ENCODE results near the gene FTL. TPM values are rescaled to one million over a fixed set of nuclear protein-coding genes. Genes with fewer than 3 reads are reported as not detected.

The FTL gene
- total RNA-seq, 1 donor from 2014 or later = 888 TPM

DNA sequence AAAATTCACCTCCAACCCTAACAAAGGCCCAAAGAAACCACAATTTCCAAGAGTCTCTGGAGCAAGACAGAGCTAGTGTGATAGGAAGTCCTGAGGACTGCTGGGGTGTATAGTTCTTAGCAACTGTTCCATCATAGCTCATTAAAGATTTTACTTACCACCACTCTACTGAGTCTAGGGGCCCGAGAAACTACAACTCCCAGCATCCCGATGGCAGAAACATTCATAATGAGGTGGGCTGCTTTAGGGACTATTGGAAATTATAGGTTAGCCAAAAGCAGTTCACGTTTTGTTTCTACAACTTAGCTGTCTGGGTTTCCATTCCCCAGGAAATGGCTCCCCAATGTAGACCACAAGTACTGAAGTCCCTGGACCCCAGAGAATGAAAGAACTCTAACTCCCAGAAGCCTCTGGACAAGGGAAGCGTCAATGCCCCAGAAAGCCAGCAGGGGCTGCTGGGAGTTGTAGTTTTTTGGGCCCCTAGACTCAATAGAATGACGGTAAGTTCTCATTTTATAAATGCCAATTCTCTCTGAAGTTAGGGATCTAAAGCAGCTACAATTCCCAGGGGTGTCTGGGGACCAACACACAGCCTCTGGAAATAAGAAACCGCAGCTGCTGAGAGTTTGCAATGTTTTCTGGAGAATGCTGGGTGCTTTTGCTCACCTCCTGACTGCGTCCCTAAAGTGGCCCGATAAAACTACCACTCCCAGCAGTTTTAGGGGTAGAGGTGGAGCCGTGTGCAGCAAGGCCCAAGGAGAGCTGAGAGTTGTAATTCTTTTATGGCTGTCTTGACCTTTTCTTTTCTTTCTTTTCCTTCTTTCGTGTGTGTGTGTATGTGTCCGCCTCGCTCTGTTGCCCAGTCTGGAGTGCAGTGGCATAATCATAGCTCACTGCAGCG, 11.1 kb downstream of the FTL start:
- peaks cover 29% of the 10 kb centered on the region for H3K36me3 Mint-ChIP-seq (ENCODE audit: low read depth)
- TF ChIP-seq, protein P1, sequence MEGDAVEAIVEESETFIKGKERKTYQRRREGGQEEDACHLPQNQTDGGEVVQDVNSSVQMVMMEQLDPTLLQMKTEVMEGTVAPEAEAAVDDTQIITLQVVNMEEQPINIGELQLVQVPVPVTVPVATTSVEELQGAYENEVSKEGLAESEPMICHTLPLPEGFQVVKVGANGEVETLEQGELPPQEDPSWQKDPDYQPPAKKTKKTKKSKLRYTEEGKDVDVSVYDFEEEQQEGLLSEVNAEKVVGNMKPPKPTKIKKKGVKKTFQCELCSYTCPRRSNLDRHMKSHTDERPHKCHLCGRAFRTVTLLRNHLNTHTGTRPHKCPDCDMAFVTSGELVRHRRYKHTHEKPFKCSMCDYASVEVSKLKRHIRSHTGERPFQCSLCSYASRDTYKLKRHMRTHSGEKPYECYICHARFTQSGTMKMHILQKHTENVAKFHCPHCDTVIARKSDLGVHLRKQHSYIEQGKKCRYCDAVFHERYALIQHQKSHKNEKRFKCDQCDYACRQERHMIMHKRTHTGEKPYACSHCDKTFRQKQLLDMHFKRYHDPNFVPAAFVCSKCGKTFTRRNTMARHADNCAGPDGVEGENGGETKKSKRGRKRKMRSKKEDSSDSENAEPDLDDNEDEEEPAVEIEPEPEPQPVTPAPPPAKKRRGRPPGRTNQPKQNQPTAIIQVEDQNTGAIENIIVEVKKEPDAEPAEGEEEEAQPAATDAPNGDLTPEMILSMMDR (IDR thresholded peaks at IDR 0.05) = no peak
- H3K4me3 Mint-ChIP-seq = no peak overlapping the region
- H3K27ac Mint-ChIP-seq = no peak overlapping the region
- DNase-seq (no peak), ATAC-seq (ENCODE audit: low read depth) (peak; percentile 64)
- no peaks in the 10 kb centered on the region for H3K9me3 Mint-ChIP-seq
- ChIA-PET CTCF (interaction anchor here (0.6 to 1.5 kb wide), 2 partner anchors 133 to 188 kb away, joined by 3 to 5 read pairs; no protein-coding TSS in a partner anchor), POLR2A (interaction anchor here (0.5 to 2.6 kb wide), 9 partner anchors 10 to 339 kb away, joined by 3 to 15 read pairs (median 6); partner anchors contain the start of genes FTL, GYS1, NUCB1 and RUVBL2)
- H3K27me3 Mint-ChIP-seq = no peaks in the 10 kb centered on the region
- intact Hi-C loops (cut with micrococcal nuclease) = loop anchor here (1.0 kb wide), 2 partner anchors 11 to 17 kb away; partner anchors contain the start of genes FTL, GYS1 and RUVBL2
- H3K4me1 Mint-ChIP-seq = peaks cover 8% of the 10 kb centered on the region

DNA sequence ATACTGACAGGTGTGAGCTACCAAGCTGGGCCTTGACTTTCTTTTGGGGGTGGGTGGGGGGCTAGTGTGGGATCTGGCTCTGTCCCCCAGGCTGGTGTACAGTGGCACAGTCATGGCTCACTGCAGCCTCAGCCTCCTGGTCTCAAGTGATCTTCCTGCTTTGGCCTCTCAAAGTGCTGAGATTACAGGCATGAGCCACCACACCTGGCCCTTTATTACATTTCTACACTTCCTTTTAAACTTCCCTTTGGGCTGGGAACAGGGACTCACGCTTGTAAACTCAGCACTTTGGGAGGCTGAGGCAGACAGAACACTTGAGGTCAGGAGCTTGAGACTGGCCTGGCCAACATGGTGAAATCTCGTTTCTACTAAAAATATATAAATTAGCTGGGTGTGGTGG, 12.0 kb downstream of the FTL start:
- Mint-ChIP-seq H3K27me3 (no peaks in the 10 kb centered on the region), H3K36me3 (ENCODE audit: low read depth) (peaks cover 37% of the 10 kb centered on the region), H3K27ac (no peak overlapping the region), H3K4me1 (peaks cover 8% of the 10 kb centered on the region), H3K4me3 (no peak overlapping the region), H3K9me3 (no peaks in the 10 kb centered on the region)
- no peak for ATAC-seq (ENCODE audit: low read depth)
- POLR2A ChIA-PET = interaction anchor here (0.5 to 2.6 kb wide), 3 partner anchors 10 to 138 kb away, joined by 4 to 15 read pairs (median 8); partner anchors contain the start of gene FTL
- TF ChIP-seq, protein P1 (IDR thresholded peaks at IDR 0.05) = no peak
- no peak for DNase-seq
- intact Hi-C loops (cut with micrococcal nuclease) = no loop called here
- CTCF ChIA-PET = interaction anchor here (1.4 to 1.5 kb wide), 2 partner anchors 134 to 182 kb away, joined by 3 to 5 read pairs; no protein-coding TSS in a partner anchor

DNA sequence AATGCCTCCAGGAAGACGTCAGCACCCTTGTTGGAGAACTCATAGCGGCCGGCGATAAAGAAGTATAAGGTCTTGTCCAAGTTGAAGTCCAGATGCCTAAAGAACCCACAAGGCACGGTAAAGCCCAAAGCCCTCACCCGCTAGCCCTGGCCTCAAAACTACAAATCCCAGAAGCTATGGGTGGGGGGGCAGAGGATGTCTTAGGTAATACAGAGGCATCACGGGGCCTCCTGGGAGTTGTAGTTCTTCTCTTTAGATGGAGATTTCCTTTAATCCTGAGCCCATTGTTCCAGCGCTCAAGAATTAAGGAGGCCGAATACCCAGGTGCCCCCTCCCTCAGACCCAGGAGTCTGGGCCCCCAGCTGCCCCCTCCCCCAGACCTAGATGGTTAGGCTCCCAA, 17.2 kb downstream of the FTL start:
- H3K36me3 Mint-ChIP-seq (ENCODE audit: low read depth) = peaks cover 51% of the 10 kb centered on the region
- H3K27ac Mint-ChIP-seq = no peak overlapping the region
- H3K9me3 Mint-ChIP-seq = no peaks in the 10 kb centered on the region
- H3K4me1 Mint-ChIP-seq = peaks cover 9% of the 10 kb centered on the region
- intact Hi-C loops (cut with micrococcal nuclease) = no loop called here
- no peak for DNase-seq
- TF ChIP-seq, protein P1 (IDR thresholded peaks at IDR 0.05) = no peak
- ChIA-PET POLR2A (interaction anchor here (0.6 to 2.0 kb wide), 2 partner anchors 11 to 68 kb away, joined by 5 to 10 read pairs; partner anchors contain the start of genes GYS1 and RUVBL2), CTCF (no interaction called here)
- ATAC-seq (ENCODE audit: low read depth) = no peak
- no peak overlapping the region for H3K4me3 Mint-ChIP-seq
- no peaks in the 10 kb centered on the region for H3K27me3 Mint-ChIP-seq

DNA sequence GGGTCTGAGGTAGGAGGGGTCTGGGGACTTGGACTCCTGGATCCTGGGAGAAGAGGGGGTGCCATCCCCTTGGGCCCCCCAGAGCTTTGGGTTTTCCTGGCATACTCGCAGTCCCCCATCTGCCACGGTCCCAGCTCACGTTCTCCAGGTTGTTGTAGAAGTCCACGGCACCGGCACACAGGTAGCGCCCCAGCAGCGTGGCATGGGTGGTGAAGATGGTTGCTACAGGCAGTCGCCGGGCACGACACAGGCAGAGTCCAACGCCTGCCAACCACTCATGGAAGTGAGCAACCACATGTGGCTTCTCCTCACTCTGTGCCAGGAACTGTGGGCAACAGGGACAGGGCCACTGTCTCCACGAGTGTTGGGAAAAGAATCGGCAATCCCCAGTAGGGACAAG, 20.6 kb downstream of the FTL start:
- TF ChIP-seq, protein P1 (IDR thresholded peaks at IDR 0.05) = no peak
- POLR2A ChIA-PET = no interaction called here
- Mint-ChIP-seq H3K27me3 (no peaks in the 10 kb centered on the region), H3K27ac (no peak overlapping the region), H3K36me3 (ENCODE audit: low read depth) (peaks cover 58% of the 10 kb centered on the region), H3K9me3 (no peaks in the 10 kb centered on the region), H3K4me3 (no peak overlapping the region), H3K4me1 (peaks cover 7% of the 10 kb centered on the region)
- ATAC-seq (ENCODE audit: low read depth) (no peak), DNase-seq (no peak)
- intact Hi-C loops (cut with micrococcal nuclease) = no loop called here
- CTCF ChIA-PET = no interaction called here

DNA sequence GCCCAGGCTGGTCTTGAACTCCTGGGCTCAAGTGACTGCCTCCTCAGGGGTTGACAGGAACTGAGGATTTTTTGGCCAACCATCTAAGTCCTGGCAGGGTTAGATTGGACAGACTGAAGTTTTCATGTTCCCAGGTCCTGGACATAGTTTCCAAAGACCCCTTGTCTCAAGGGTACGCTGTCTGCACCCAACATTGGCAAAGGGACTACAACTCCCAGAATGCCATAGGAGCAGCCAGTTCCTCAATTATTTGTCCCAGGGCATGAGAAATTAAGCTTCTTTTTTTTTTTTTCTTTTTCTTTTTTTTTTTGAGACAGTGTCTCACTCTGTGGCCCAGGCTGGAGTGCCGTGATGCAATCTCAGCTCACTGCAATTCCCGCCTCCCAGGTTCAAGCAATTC, 21.1 kb downstream of the FTL start:
- CTCF ChIA-PET = interaction anchor here (1.2 kb wide), 1 partner anchor 14 kb away, joined by 3 read pairs; no protein-coding TSS in a partner anchor
- peaks cover 55% of the 10 kb centered on the region for H3K36me3 Mint-ChIP-seq (ENCODE audit: low read depth)
- no peak for DNase-seq
- intact Hi-C loops (cut with micrococcal nuclease) = no loop called here
- H3K27ac Mint-ChIP-seq = no peak overlapping the region
- no peaks in the 10 kb centered on the region for H3K9me3 Mint-ChIP-seq
- peaks cover 9% of the 10 kb centered on the region for H3K4me1 Mint-ChIP-seq
- TF ChIP-seq, protein P1 (IDR thresholded peaks at IDR 0.05) = no peak
- no peaks in the 10 kb centered on the region for H3K27me3 Mint-ChIP-seq
- no peak for ATAC-seq (ENCODE audit: low read depth)
- no peak overlapping the region for H3K4me3 Mint-ChIP-seq
- POLR2A ChIA-PET = interaction anchor here (0.7 kb wide), 1 partner anchor 167 kb away, joined by 3 read pairs; no protein-coding TSS in a partner anchor

Data from activated B cell treated with CpG ODN at 0.5 μM for 24 hours (primary cell).